Daoy (cell line): ENCODE data around the gene POTEG. TPM values are rescaled to one million over a fixed set of nuclear protein-coding genes. Genes with fewer than 3 reads are reported as not detected.
"Not testable (repeated sequence)": the region's sequence is repeated elsewhere in the genome, so short reads cannot be mapped to it uniquely, and the experiment has no call there.

Experiments used
- DNase-seq: peaks from one replicate; pipeline ENCODE4 v3.0.0-alpha.2; 2015; ENCODE audit warnings: low read depth
- total RNA-seq: library from RNA; depleted of rRNA; stranded (reverse); fragments of >200 nt; shearing (Covaris generic); gene quantifications from 2 replicates; pipeline ENCODE4 v1.2.3, GENCODE V29; 2014; rRNA removed

The POTEG gene
- total RNA-seq, result 0.34 and 0.45 TPM in 2 replicates

DNA sequence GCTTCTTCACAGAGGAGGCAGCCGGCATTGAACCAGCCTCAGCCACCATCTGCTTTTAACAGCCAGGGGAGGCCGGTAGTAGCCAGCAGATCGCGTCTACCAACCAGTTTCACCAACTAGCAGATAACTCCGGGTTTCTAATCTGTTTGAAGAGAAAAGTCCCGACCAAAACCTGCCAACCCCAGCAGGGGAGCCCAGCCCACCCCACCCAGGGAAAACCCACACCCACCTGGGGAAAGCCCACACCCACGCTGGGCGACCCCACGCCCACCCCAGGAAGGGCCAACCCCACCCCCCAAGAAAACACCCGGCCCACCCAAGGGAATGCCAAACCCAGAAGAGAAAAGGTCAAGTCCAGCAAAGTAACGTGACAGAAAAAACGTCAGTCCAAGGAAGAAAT, at the start of gene POTEG:
Gene POTEG (minus strand): TSS at position 101 of the 400 bp plus-strand sequence. CDS start 52 bp downstream, at position 49.
- not testable (repeated sequence) for DNase-seq

- DNase-seq, result not testable (repeated sequence)
Measured at GRCh38 chr14:19482093-19482492, 48.0 kb upstream of the POTEG start.

DNA sequence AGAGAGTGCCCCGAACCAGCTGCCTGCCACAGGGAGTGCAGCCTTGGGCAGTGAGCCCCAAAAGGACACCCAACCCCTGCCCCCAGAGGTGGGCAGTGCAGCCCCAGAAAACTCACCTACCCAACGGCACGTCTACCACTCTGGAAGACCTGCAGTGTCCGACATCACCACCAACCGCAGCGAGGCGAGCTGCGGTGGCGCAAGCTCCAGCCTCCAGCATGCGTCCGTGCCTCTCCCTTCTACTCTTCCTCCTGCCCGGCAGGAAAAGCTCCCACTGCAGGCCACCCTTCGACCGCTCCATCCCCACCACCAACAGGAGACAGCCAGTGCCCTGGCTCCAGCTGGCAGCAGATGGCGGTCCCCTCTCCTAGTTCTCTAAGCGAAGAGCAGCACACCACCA, 47.3 kb upstream of the POTEG start:
- DNase-seq, result not testable (repeated sequence)

DNA sequence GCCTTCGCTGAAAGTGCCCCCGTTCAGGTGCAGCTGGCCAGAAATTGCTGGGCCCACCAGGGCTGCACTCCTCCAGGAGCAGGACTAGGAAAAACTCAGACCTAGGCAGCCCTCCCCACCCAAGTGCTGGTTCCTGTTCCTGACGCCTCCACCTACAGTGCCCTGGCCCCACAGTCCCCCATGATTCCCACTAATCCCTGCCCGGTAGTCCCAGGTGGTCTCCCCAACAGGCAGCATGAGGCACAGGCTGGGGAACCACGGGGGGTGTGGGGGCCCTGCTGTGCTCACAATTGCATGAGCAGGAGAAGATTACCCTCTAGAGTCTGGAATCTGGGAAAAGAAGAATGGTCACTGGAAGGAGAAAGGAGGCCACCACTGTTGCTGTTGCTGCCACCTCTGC, 46.4 kb upstream of the POTEG start:
- DNase-seq, result not testable (repeated sequence)

DNA sequence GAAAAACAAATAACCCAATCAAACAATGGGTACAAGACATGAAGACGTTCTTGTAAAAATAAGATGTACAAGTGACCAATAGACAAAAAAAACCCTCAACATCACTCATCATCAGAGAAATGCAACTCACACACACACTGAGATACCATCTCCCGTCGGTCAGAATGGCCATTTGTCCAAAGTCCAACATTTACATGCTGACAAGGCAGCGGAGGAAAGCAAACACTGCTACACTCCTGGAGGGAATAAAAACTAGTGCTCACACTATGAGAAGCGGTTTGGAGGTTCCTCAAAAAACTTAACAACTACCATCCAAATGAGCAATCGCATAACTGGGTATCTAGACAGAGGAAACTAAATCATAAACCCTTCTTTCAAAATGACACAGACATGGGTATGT, 11.6 kb upstream of the POTEG start:
- not testable (repeated sequence) for DNase-seq

DNA sequence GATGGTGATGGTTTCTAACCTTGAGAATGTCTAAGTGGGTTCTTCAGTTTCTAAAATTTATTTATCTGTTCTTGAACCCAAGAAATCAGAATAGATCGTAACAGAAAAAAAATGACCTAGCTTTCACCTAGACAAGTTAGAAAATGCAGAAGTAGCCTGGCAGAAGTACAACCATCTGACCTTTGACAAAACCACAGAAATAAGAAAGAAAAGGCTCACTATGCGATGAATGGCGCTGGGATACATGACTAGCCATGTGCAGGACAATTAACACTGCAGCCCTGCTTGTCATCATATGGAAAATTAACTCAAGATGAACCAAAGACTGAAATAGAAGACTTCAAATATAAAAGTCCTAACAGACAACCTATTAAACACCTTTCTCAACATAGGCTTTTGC, 5.7 kb upstream of the POTEG start:
- DNase-seq, result not testable (repeated sequence)

GRCh38 chr14:19439219-19439618, 5.1 kb upstream of the POTEG start:
- not testable (repeated sequence) for DNase-seq

- not testable (repeated sequence) for DNase-seq
Measured at GRCh38 chr14:19437126-19437443, 2.9 kb upstream of the POTEG start.

DNA sequence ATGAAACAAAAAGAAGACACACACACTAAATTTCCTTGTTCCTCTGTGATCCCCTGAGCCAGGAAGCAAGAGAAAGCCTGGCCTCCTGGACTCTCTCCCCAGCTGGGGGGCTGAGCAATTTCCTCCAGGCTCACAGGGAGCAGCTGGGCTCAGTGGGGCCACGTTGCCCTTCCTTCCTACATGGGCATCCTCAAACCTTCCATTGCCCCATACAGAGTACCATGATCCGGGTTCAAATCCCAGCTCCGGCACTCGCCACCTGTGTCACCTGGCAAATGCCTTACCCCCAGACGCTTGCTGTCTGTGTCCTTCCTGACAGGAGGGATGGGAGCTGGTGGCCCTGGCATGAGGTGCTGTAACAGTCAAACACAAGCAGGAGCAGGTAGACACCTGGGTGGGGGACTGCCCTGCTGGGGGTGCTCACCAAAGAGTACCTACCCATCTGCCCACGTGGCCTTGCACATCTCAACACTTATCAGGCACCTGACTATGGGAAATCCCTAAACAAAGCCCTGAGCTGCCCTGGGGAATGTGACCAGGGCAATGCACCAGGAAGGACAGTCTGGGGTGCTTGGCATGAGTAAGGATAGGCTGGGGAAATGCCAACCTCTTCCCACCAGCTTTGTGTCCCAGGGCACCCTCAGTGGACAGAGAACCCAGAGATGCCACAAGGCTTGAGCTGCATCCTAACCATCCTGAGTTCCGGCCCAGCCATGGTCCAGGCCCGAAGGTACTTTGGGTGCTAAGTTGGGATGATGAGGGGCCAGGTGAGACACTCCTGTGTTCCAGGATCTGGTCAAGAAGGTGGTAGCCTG, 2.4 kb upstream of the POTEG start:
- DNase-seq, result not testable (repeated sequence)

DNA sequence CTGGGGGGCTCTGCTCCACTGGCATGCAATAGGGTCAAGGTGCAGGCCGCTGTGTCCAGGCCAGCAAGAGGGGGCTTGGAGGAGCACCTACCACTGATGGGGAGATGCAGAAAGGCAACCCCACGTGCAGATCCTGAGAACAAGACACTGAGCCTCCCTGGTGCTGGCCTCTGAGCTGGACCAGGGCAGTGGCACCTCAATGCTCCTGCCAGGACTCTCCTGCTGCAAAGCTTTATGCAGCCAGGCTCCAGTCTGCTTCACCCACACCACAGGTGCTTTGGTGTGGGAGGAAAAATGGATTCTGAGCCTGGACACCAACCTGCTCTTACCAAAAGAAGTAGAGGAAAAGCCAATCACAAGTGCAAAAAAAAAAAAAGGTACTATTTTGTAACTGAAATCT, 1.7 kb upstream of the POTEG start:
- DNase-seq, result not testable (repeated sequence)

GRCh38 chr14:19434891-19435290, 750 bp upstream of the POTEG start:
- not testable (repeated sequence) for DNase-seq

GRCh38 chr14:19433765-19434164, 376 bp downstream of the POTEG start:
- not testable (repeated sequence) for DNase-seq

GRCh38 chr14:19408519-19408918, 25.6 kb downstream of the POTEG start:
- not testable (repeated sequence) for DNase-seq

- not testable (repeated sequence) for DNase-seq
Measured at GRCh38 chr14:19402097-19402496, 32.0 kb downstream of the POTEG start.

DNA sequence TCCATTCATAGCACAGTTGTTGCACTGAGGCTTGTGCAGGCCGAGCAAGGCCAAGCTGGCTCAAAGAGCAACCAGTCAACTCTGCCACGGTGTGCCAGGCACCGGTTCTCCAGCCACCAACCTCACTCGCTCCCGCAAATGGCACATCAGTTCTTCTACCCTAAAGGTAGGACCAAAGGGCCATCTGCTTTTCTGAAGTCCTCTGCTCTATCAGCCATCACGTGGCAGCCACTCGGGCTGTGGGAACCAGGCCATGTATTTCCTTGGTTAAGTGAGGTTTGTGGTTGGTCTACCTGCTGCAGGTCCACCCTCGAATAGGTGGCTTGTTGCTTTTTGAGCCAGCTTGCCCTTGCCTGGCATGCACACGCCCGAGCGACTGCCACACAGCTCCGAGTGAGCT, 39.4 kb downstream of the POTEG start:
- DNase-seq, result not testable (repeated sequence)

- DNase-seq, result not testable (repeated sequence)
Measured at GRCh38 chr14:19390230-19390629, 43.9 kb downstream of the POTEG start.

- DNase-seq, result not testable (repeated sequence)
Measured at GRCh38 chr14:19388741-19389140, 45.4 kb downstream of the POTEG start.

DNA sequence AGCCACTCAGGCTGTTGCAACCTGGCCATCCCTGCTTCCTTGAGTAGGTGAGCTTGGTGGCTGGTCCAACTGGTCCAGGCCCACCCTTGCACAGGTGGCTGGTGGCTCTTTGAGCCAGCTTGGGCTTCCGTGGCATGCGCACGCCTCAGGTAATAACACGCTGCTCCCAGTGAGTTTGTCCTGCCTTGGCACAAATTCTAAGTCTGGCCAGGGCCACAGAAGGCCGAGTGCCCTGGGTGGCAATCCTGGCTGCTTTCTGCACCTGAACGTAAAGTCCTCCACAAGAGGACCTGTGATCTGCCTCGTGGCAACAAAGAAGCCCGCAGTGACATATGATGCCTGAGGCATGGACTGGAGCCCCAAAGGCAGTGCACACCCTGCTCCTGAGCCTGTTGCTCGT, 47.1 kb downstream of the POTEG start:
- DNase-seq, result not testable (repeated sequence)

- DNase-seq, result not testable (repeated sequence)
Measured at GRCh38 chr14:19386309-19386708, 47.8 kb downstream of the POTEG start.

- not testable (repeated sequence) for DNase-seq
Measured at GRCh38 chr14:19384088-19384781, 49.9 kb downstream of the POTEG start.

DNA sequence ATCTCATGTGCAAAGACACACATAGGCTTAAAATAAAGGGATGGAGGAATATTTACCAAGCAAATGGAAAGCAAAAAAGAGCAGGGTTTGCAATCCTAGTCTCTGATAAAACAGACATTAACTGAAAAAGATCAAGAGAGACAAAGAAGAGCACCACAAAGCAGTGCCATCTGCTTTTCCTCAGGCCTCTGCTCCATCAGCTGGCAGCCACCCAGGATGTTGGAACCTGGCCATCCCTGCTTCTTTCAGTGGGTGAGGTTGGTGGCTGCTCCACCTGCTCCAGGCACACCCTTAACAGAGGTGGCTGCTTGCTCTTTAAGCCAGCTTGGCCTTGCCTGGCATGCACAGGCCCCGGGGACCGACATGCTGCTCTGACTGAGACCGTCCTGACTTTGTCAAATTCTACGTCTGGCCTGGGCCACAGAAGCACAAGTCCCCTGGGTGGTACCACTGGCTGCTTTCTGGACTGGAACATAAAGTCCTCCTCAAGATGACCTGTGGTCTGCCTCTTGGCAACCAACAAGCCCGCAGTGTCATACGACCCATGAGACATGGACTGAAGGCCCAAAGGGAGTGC, 51.0 kb downstream of the POTEG start:
- not testable (repeated sequence) for DNase-seq

DNA sequence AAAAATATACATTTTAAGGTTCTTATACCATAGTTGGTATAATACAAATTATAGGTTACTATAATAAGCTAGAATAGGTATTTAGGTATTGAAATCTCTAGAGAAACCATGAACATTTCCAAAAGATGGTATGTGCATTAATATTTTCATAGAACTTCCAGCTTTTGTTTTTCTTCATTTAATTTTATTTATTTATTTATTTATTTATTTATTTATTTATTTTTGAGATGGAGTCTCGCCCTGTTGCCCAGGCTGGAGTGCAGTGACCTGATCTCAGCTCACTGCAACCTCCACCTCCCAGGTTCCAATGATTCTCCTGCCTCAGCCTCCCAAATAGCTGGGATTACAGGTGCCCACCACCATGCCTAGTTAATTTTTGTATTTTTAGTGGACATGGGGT, 54.0 kb downstream of the POTEG start:
- not testable (repeated sequence) for DNase-seq
